MV-4-11 (cell line): Measurements from ENCODE around the gene PTPRK.

Experiments
- DNase-seq: peaks from one replicate; lab custom pipeline; 2025; lab: John Stamatoyannopoulos, UW

Gene PTPRK

DNA sequence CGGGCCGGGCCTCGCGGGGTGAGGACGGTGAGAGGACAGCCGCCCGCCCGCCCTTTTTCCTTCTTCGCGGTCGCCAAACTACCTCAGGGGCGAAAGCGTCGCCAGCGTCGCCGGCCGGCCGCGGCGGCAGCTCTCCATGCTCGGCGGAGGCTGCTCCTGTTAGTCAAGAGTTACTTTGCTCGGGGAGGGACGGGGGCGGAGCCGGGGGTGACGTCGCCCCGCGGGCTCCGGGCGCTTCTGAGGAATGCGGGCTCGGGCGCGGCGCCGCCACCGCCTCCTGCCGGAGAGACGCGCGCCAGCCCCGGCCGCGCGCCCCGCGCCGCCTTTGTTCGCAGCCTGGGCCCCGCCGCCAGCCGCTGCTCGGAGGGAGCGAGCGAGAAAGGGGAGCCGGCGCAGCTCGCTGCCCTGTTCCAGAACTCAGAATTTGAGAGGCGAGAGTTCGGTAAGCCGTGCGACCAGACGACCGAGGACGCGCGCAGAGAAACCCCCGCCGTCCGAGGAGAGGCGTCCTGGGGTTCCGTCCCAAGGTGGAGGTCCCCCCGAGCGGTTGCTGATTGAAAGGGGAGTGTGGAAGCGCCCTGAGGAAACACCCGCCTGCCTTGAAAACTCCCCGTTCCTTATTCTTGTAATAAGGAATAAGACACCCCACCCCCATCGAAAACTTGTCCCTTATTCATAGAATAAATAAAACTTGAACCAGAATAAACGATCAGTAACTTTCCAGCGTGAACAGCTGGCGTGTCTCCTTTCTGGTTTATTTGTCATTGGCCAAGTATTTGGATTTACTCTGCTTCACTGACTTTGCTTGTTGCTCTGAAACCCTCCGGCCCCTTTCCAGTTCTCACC, at the start of gene PTPRK:
TSS of gene PTPRK (minus strand) at position 164 of the 846 bp plus-strand sequence. CDS start 241 bp downstream, outside the sequence.
- peak; percentile 63 for DNase-seq

- DNase-seq = no peak
Observed at GRCh38 chr6:128567029-128567428, 46.6 kb upstream of the PTPRK start.

- no peak for DNase-seq
Observed at GRCh38 chr6:128560966-128561365, 40.6 kb upstream of the PTPRK start.

- DNase-seq = no peak
Observed at GRCh38 chr6:128558924-128559323, 38.5 kb upstream of the PTPRK start.

GRCh38 chr6:128558021-128558420, 37.6 kb upstream of the PTPRK start:
- DNase-seq = no peak

DNA sequence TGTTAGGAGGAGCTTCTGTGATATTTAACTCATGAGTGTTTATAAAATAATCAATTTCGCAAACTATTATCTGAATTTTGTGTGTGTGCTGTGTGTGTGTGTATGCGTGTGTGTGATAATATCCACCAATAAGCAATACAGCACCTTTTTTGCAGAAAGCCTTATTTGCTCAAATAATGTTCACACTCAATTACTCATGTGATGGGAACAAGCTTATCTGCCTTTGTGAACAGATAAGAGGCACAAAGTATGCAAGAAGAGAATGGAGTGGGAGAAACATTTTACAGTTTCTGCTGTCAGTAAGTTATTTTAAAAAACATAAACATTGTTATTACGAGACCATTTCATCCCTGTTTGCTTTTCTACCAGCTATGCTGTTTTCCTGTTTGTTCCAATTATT, 36.7 kb upstream of the PTPRK start:
- no peak for DNase-seq

DNA sequence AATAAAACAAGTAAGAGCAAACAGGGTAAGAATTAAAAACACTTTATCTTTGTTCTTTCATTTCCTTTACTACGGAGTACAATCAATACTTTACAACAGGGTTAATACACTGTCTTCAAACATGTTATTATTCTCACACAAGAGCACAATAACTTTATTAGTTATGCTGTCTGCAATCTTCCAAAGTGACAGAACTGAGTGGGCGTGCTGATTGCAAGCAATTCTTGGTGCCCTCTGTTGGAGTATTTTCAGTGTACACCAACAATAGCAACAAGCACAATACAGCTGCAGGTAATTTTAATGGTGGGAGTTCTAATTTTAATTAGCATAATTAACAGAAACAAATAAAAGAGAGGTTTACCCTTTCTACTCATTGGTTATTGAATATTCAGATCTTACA, 33.9 kb upstream of the PTPRK start:
- DNase-seq = no peak

DNA sequence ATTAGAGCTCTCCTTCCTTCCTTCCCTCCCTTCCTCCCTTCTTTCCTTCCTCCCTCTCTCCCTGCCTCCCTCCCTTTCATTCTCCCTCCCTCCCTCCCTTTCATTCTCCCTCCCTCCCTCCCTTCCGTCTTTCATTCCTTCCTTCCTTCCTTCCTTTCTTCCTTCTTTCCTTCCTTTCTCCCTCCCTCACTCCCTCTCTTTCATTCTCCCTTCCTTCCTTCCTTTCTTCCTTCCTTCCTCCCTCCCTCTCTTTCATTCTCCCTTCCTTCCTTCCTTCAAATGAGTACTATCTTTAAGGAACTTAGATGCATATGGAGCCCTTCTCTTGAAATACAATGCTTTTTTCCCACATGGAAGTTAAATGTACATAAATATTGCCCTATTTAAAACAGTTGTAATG, 20.9 kb upstream of the PTPRK start:
- DNase-seq = no peak

DNA sequence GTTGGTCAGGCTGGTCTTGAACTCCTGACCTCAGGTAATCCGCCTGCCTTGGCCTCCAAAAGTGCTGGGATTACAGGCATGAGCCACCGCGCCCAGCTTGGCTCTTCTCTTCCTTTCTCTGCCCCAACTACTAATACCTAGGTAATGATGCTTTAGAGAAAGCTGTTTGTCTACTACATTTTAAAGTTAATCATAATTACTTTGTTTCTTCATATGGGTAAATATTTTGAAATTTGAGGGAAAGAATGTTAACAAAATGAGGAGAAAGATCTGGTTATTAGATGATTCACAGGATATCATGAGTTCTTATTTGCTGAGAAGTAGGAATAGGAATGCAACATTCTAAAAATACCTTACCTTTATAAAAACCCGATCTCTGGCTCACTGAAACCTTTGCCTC, 18.4 kb upstream of the PTPRK start:
- no peak for DNase-seq

DNA sequence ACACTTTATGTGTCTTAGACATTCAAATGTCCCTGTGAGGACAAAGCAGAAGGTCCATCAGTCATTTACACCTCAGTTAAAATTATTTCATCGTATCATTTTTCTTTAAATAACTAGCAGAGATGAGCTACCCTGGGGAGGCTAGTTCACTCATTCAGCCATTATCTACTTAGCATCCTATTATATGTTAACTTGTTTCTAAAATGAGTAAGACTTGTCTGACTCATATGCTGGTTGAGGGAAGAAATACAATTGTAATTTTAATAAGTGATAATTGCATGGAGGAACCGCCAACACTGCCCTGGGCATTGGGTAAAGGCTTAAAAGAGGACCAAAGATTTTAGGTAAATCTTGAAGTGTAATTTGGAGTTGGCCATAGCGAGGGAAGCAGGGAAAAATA, 12.4 kb upstream of the PTPRK start:
- no peak for DNase-seq

DNA sequence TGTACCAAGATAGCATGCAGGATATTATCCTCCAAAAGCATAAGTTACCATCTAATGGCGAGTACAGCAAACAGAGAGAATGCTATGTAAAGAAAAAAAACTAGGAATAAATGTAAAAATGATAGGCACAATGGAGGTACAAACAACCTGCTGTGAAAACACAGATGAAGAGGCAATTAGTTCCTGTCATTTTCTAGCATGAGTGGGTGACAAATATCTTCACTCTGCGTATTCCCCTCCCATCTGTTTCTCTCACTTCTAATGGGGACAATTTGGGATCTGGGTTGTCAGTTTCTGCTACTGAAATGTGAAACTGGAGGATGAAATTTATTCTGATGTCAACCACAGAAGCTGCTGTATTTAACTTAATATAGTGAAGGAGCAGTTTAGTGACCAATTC, 11.7 kb upstream of the PTPRK start:
- no peak for DNase-seq

GRCh38 chr6:128531696-128532095, 11.3 kb upstream of the PTPRK start:
- no peak for DNase-seq

DNA sequence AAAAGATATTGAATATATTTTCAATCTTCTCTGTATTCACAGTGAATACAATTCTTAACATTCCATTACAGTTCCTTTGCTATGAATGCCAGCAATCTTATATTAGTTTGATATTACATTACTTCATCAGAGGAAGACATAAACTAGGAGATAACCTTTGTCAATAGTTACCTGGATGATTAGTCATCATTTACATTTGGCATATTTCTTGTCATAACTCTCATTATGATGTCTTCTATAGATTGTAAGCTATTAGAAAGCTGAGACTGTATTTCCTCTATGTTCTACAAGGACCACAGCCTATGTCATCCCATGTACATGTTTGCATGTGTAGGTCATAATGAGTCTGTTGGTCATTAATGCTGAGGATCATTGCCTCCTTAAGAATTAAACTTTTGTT, 7.8 kb upstream of the PTPRK start:
- DNase-seq = no peak

- no peak for DNase-seq
Observed at GRCh38 chr6:128527375-128527774, 7.0 kb upstream of the PTPRK start.

DNA sequence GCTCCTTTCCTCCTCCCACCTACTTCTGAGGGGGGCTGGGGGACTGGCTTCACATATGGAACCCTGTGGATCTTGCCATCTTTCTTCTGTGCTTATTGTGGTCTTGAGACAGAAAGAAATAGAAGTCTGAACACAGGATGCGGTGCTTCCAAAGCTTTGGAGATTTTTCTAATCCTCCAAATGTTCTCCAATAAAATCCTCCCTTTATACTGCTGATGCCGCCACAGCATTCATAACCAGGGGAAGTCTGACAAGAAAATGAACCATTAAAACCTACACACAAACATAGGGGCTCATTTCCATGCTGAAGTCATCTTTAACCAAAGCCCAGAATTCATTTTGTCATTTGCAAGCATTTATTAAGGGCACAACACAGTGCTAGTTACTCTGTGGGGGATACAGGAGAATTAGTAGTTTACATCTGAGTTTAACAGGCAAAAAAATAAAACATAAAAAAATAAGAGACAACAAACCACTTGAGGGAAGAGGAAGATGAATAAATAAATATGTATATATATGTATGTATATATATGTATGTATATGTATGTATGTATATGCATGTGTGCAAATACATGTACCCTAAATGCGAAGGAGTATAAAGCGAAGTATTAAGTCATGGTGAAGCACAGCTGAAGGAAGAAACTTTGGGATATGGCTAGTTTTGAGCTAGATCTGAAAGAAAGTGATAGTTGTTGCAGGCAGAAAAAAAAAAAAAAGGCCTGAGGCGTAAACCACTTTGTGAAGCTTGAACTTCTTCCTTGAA, 5.9 kb upstream of the PTPRK start:
- no peak for DNase-seq

- DNase-seq = no peak
Observed at GRCh38 chr6:128525406-128525805, 5.0 kb upstream of the PTPRK start.

DNA sequence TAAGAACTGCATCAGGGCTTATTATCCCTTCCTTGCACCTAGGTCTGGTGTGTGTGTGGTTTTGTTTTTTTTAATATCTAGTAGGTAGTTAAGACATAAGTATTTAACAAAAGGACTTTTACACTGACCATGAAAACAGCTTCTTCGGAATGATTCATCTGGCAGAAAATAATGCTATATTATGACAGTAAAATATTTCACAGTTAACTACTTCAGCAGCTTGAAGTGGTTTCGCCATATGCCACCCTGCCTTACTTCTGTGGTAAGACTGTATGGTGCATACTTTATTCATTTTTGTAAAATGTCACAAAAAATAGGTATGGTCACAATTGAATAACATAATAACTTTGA, 858 bp upstream of the PTPRK start:
- no peak for DNase-seq

- DNase-seq = no peak
Observed at GRCh38 chr6:128519931-128520435, 416 bp downstream of the PTPRK start.

DNA sequence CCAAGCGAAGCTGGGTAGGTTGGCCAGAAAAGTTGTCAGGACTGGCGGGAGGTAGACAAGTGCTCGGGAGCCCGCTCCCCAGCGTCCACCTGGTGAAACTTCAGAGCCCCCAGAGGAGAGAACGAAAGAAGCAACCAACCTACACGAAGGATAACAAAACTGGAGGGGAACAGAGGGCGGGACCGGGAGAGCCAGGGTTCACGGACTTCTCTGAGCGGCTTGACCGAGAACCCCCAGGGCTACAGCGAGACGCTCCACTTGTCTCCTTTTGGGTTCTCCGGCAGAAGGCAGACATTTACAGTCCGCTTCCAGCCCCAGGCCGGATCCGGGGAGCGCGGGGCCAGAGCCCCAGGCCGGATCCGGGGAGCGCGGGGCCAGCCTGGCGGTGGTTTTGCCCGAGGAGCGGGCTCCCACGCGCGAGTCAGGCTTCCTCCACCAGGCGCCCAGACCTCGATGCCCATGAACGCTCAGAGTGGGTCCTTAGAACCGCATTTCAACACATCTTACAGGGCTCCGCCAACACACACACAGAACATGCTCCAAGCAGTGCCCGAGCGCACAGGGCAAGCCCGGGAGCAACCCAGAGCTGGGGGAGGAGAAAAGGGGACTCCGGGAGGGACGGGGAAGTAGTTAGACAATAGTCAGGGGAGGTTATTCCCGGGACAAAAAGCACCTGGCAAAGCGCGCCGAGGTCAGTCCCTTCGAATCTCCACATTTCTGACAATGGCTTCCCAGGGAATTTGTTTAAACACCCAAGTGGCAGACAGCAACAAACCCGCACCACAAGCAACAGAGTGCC, 1.1 kb downstream of the PTPRK start:
- no peak for DNase-seq

- no peak for DNase-seq
Observed at GRCh38 chr6:128518434-128519131, 1.8 kb downstream of the PTPRK start.

GRCh38 chr6:128517124-128517523, 3.3 kb downstream of the PTPRK start:
- DNase-seq = no peak

DNA sequence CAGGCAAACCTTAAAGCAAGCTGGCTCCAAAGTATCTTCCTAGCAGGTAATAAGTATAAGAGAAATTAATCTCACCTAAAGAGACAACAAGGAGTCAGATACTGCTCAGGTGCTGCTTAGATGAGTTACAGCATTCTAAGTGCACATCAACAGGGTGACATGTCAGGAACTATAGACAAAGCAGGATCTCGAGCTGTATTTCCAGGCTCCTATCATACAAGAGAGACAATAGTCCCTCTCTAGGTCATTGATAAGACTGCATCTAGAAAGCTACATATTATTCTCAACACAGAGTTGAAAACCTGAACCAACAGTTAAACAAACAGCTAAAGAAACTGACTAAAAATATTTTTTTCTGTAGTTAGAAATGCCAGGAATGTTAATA, 3.9 kb downstream of the PTPRK start:
- DNase-seq = no peak
